Heart right ventricle (tissue), 16 donors: Measurements from ENCODE around the gene ANO4. TPM values are rescaled to one million over a fixed set of nuclear protein-coding genes. Genes with fewer than 3 reads are reported as not detected.

Source experiments
- ATAC-seq, 8 donors: fragments of 200-7000 bp; cut with Tn5 transposase; one replicate each; pipeline ENCODE4 v1.9.1; 2020; ENCODE audit warnings: mild to moderate bottlenecking in 8 of 8, moderate library complexity in 8 of 8, moderate number of reproducible peaks in 1 of 8
- DNase-seq, 2 donors: peaks; one replicate each; pipeline ENCODE4 v3.0.0-alpha.2; 2020
- H3K27ac ChIP-seq, 10 donors: fragments of 200-600 bp; sonication (generic) in 2 of 10; one replicate each; pipeline versions ENCODE4 v1.5.0 to v1.8.0; 2020 to 2022; ENCODE audit warnings: mild to moderate bottlenecking in 3 of 10
- H3K27me3 ChIP-seq, 7 donors: fragments of 200-600 bp; one replicate each; pipeline ENCODE4 v1.8.0; 2021 to 2022; ENCODE audit warnings: mild to moderate bottlenecking in 2 of 7
- H3K36me3 ChIP-seq, 9 donors: fragments of 200-600 bp; sonication (generic) in 1 of 9; one replicate each; pipeline versions ENCODE4 v1.5.0 to v1.8.0; 2020 to 2022; ENCODE audit warnings: mild to moderate bottlenecking in 2 of 9
- H3K4me1 ChIP-seq, 9 donors: fragments of 200-600 bp; sonication (generic) in 1 of 9; one replicate each; pipeline versions ENCODE4 v1.5.0 to v1.8.0; 2020 to 2022; ENCODE audit warnings: mild to moderate bottlenecking in 4 of 9
- H3K4me3 ChIP-seq, 10 donors: fragments of 200-600 bp; sonication (generic) in 2 of 10; one replicate each; pipeline versions ENCODE4 v1.5.0 to v1.8.0; 2020 to 2022; ENCODE audit warnings: mild to moderate bottlenecking in 7 of 10, moderate library complexity in 2 of 10
- H3K9me3 ChIP-seq, 11 donors: fragments of 200-600 bp in 10 of 11; sonication (generic) in 2 of 11; one replicate each; pipeline versions ENCODE4 v1.5.0 to v1.8.0; 2013 to 2022; ENCODE audit warnings: mild to moderate bottlenecking in 2 of 11, control low read depth in 1 of 11, moderate library complexity in 1 of 11
- CTCF ChIP-seq, 9 donors: fragments of 200-600 bp; sonication (generic) in 2 of 9; IDR thresholded peaks; one replicate each; pipeline versions ENCODE4 v1.5.0 to v1.8.0; 2021 to 2022; ENCODE audit warnings: antibody characterized with exemption in 9 of 9, mild to moderate bottlenecking in 5 of 9, moderate library complexity in 1 of 9
- WGBS, 2 donors: extraction: QIAGEN DNeasy Blood & Tissue Kit; methylation state at CpG; one replicate each; pipeline ENCODE4 v1.1.7; 2013; ENCODE audit warnings: inconsistent platforms in 1 of 2; 5-methylcytosine and 5-hydroxymethylcytosine counted together
- intact Hi-C, 10 donors: fragments of 100-400 bp; cut with DNase I; formaldehyde crosslinking; loops; one replicate each; pipeline versions ENCODE4 v1.11.1 to v1.14.2; 2022
- polyA plus RNA-seq, 2 donors: library from polyadenylated mRNA; stranded (reverse); fragments of 200-250 nt; gene quantifications; one replicate each; pipeline ENCODE4 v1.2.3, GENCODE V29; 2013
- total RNA-seq, 10 donors: library from RNA; stranded (reverse); fragmentation: NEBNext Ultra II Directional in 3 of 10; extraction: Animal tissue kit (Norgen Biotek cat#: 25700) in 3 of 10; gene quantifications; one replicate each; pipeline versions ENCODE4 v1.2.1 to v1.2.4, GENCODE V29; 2021 to 2023
- donor health status: Arrhythmogenic right ventricular cardiomyopathy.
- donor health status: ischemic (EF 13 %, LVEDD 7.1; RV severe dilation, severe dysfunction).
- donor health status: healthy with polysubstance abuse.
- donor health status: DM: no; HTN: yes; CAD: no.
- donor health status: DM: no; HTN: no; CAD: no.
- donor health status: ischemic (EF 25% LVEDD 6.9; RV normal size, moderate dysfunction).
- donor health status: ischemic (EF 25% LVEDD 5.7; RV mildly dilated, moderate dysfunction).
- donor health status: healthy.
- donor health status: DM: yes; HTN: yes; CAD: no.
- donor health status: Ischemic cardiomyopathy.
- donor health status: ischemic (EF 35%, LVEDD 5.7; RV mildly dilated, moderate dysfunction).
- donor health status: nonischemic (EF 11% LVEDD 7.7; RV severe dilation, severe dysfunction).
- donor health status: DM: yes; HTN: yes; CAD: no.
- donor health status: PGD.
- donor health status: ischemic (EF 29% LVEDD 5.4; RV normal size, mild dysfunction).
- donor health status: nonischemic (EF 23%, LVEDD 6.1; RV moderate dilation, normal function).

The ANO4 gene
- total and polyA plus RNA-seq, 12 donors = 0.08 to 0.45 (median 0.19) TPM; not detected in 5

DNA sequence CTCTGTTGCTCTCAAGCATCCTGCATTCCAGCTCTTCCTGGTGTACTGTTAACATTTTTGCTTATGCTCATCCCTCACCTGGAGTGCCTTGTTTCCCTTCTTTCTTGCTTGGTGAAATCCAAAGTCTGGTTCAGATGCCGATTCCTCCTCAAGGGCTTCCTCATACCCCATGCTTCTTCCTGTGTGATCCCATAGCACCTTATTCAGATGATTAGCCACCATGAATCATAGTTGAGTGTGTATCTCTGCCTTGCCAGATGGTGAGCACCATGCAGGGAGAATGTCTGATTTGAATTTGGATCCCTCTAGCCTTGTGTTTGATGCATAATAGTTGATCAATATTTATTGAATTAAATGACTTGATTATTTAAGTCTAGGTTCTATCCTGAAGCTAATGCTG lies 39.4 kb upstream of the ANO4 start:
- intact Hi-C loops = no loop called here
- no peak for ATAC-seq
- Histone ChIP-seq H3K4me1 (no peaks in the 10 kb centered on the region), H3K4me3 (no peak overlapping the region), H3K36me3 (no peaks in the 10 kb centered on the region), H3K9me3 (peaks cover 0 to 16% (median 0%) of the 10 kb centered on the region in 11 donors), H3K27ac (no peak overlapping the region), H3K27me3 (no peaks in the 10 kb centered on the region)
- TF ChIP-seq CTCF (IDR thresholded peaks at IDR 0.05) = no peak
- 95 to 98% methylated on average over 1 of the region's 1 CpG for WGBS, 2 donors
- DNase-seq = no peak

GRCh38 chr12:100758083-100758482 lies 36.5 kb upstream of the ANO4 start:
- 89 to 96% methylated on average over 2 of the region's 2 CpGs for WGBS, 2 donors
- Histone ChIP-seq H3K27ac (no peak overlapping the region), H3K4me1 (no peaks in the 10 kb centered on the region), H3K27me3 (no peaks in the 10 kb centered on the region), H3K4me3 (no peak overlapping the region), H3K36me3 (no peaks in the 10 kb centered on the region), H3K9me3 (peaks cover 0 to 6% (median 0%) of the 10 kb centered on the region in 11 donors)
- ATAC-seq (no peak), DNase-seq (no peak)
- intact Hi-C loops = no loop called here
- TF ChIP-seq CTCF (IDR thresholded peaks at IDR 0.05) = no peak

DNA sequence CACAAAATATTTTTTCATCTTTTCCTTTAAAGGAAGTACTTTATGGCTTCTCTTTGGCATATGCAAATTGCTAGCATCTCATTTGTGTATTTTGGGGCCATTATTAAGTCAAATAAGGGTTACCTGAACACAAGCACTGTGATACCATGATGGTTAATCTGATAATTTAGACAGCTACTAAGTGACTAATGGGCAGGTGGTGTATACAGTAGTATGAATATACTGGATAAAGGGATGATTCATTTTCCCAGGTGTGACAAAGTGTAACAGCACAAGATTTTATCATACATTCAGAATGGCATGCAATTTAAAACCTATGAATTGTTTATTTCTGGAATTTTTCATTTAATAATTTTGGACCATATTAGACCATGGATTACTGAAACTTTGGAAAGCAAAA lies 27.2 kb upstream of the ANO4 start:
- Histone ChIP-seq H3K9me3 (peaks cover 0 to 12% (median 0%) of the 10 kb centered on the region in 11 donors), H3K36me3 (no peaks in the 10 kb centered on the region), H3K4me1 (no peaks in the 10 kb centered on the region), H3K27me3 (no peaks in the 10 kb centered on the region), H3K27ac (no peak overlapping the region), H3K4me3 (no peak overlapping the region)
- DNase-seq = no peak
- TF ChIP-seq CTCF (IDR thresholded peaks at IDR 0.05) = no peak
- intact Hi-C loops = no loop called here
- no peak for ATAC-seq

DNA sequence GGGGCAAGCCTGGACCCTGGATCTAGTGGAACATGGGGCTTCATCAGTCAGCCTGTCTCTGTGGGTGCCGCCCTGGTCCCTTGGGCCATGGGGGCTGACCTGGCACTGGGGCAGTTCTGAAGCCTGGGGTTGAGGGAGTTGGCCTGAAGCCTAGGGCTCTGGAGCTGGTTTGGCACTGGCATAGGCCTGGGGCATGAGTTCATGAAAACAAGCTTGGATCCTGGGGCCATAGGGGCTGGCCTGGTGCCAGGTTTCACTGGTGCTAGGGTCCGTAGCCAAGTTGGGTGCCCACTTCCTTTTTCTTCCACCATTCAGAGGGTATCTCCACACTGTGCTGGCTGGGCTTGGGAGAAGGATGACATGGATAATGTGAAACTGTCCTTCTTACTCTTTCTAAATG lies 26.6 kb upstream of the ANO4 start:
- ATAC-seq (no peak), DNase-seq (no peak)
- H3K4me3 ChIP-seq = no peak overlapping the region
- intact Hi-C loops = no loop called here
- 81 to 82% methylated on average over 2 of the region's 2 CpGs for WGBS, 2 donors
- no peak overlapping the region for H3K27ac ChIP-seq
- H3K9me3 ChIP-seq = peaks cover 0 to 12% (median 0%) of the 10 kb centered on the region in 11 donors
- no peaks in the 10 kb centered on the region for H3K27me3 ChIP-seq
- H3K36me3 ChIP-seq = no peaks in the 10 kb centered on the region
- TF ChIP-seq CTCF (IDR thresholded peaks at IDR 0.05) = no peak
- H3K4me1 ChIP-seq = no peaks in the 10 kb centered on the region
